ENCODE results near the gene KNDC1.

GRCh38 chr10:133132473-133133291, 27.3 kb upstream of the KNDC1 start:
- no peak for TF ChIP-seq YY1 (IDR thresholded peaks at IDR 0.05; ENCODE audit: insufficient read depth, insufficient read length)
- no peak for TF ChIP-seq SUZ12 (IDR thresholded peaks at IDR 0.05; ENCODE audit: extremely low read depth, insufficient read depth, insufficient read length)
